ENCODE measurements around the gene BRINP1. TPM values are rescaled to one million over a fixed set of nuclear protein-coding genes. Genes with fewer than 3 reads are reported as not detected.

BRINP1 gene
- total RNA-seq, 4 donors from 2014 or later: not detected

DNA sequence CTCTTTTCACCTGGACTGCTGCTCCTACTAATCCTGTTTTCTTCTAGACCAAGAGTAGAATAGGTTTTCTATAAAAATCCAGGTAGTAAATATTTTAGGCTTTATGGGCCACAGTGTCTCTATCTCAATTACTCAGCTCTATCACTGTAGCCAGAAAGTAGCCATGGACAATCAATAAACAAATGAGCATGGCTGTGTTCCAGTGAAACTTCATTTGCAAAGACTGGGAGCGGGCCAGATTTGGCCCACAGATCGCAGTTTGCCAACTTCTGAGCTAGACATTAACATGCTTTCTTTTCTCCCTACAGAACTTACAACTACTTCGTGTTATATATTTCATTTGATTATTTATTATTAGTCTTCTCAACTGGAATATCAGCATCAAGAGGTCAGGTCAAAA is 30.2 kb downstream of the BRINP1 start:
- Histone ChIP-seq H3K4me1 (no peaks in the 10 kb centered on the region), H3K27ac (no peak overlapping the region), H3K9me3 (no peaks in the 10 kb centered on the region), H3K27me3 (no peaks in the 10 kb centered on the region), H3K36me3 (no peaks in the 10 kb centered on the region), H3K4me3 (no peak overlapping the region)
- no peak for DNase-seq (ENCODE audit: low spot score in 2 of 2)
- TF ChIP-seq, protein P1, sequence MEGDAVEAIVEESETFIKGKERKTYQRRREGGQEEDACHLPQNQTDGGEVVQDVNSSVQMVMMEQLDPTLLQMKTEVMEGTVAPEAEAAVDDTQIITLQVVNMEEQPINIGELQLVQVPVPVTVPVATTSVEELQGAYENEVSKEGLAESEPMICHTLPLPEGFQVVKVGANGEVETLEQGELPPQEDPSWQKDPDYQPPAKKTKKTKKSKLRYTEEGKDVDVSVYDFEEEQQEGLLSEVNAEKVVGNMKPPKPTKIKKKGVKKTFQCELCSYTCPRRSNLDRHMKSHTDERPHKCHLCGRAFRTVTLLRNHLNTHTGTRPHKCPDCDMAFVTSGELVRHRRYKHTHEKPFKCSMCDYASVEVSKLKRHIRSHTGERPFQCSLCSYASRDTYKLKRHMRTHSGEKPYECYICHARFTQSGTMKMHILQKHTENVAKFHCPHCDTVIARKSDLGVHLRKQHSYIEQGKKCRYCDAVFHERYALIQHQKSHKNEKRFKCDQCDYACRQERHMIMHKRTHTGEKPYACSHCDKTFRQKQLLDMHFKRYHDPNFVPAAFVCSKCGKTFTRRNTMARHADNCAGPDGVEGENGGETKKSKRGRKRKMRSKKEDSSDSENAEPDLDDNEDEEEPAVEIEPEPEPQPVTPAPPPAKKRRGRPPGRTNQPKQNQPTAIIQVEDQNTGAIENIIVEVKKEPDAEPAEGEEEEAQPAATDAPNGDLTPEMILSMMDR (IDR thresholded peaks at IDR 0.05): no peak
- TF ChIP-seq EP300 (IDR thresholded peaks at IDR 0.05): no peak
- no peak for TF ChIP-seq POLR2AphosphoS5 (IDR thresholded peaks at IDR 0.05)
- no peak for TF ChIP-seq POLR2A (IDR thresholded peaks at IDR 0.05)
- WGBS: 73% methylated on average over 3 of the region's 3 CpGs

DNA sequence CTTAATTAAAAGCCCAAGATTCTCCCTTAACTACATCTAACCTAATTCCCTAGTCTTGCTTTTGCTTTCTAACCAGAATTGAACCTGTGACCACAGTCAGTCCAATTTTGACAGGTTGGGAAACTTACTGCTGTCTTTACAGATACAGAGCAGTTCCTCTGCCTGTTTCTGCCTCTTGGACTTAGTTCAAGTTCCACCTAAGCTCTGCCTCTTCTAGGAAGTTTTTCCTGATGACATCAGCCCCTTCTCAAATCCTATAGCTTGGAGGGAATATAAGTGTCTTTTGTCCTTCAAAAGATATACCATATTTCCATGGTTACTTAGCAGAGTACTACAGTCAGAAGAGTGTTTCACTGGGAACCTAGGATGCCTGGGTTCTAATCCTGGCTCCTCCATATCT is 31.7 kb downstream of the BRINP1 start:
- Histone ChIP-seq H3K4me3 (no peak overlapping the region), H3K9me3 (no peaks in the 10 kb centered on the region), H3K27me3 (no peaks in the 10 kb centered on the region), H3K36me3 (no peaks in the 10 kb centered on the region), H3K4me1 (no peaks in the 10 kb centered on the region), H3K27ac (no peak overlapping the region)
- no peak for TF ChIP-seq EP300 (IDR thresholded peaks at IDR 0.05)
- no peak for DNase-seq (ENCODE audit: low spot score in 2 of 2)

GRCh38 chr9:119334745-119335144 is 34.5 kb downstream of the BRINP1 start:
- WGBS: 56% methylated on average over 5 of the region's 5 CpGs
- no peaks in the 10 kb centered on the region for H3K36me3 ChIP-seq
- no peak overlapping the region for H3K27ac ChIP-seq
- TF ChIP-seq POLR2A (IDR thresholded peaks at IDR 0.05): no peak
- TF ChIP-seq, protein P1 (IDR thresholded peaks at IDR 0.05): no peak
- TF ChIP-seq EP300 (IDR thresholded peaks at IDR 0.05): no peak
- no peak for TF ChIP-seq POLR2AphosphoS5 (IDR thresholded peaks at IDR 0.05)
- H3K4me1 ChIP-seq: no peaks in the 10 kb centered on the region
- no peaks in the 10 kb centered on the region for H3K27me3 ChIP-seq
- no peak for DNase-seq (ENCODE audit: low spot score in 2 of 2)
- H3K4me3 ChIP-seq: no peak overlapping the region
- no peaks in the 10 kb centered on the region for H3K9me3 ChIP-seq

GRCh38 chr9:119333507-119334229 is 35.6 kb downstream of the BRINP1 start:
- Histone ChIP-seq H3K4me3 (no peak overlapping the region), H3K27me3 (no peaks in the 10 kb centered on the region), H3K36me3 (no peaks in the 10 kb centered on the region), H3K27ac (no peak overlapping the region), H3K4me1 (no peaks in the 10 kb centered on the region), H3K9me3 (no peaks in the 10 kb centered on the region)
- DNase-seq (ENCODE audit: low spot score in 2 of 2): no peak
- WGBS: 71% methylated on average over 4 of the region's 4 CpGs
- TF ChIP-seq, protein P1 (IDR thresholded peaks at IDR 0.05): no peak
- TF ChIP-seq EP300 (IDR thresholded peaks at IDR 0.05) (no peak), POLR2AphosphoS5 (IDR thresholded peaks at IDR 0.05) (no peak), POLR2A (IDR thresholded peaks at IDR 0.05) (no peak)

DNA sequence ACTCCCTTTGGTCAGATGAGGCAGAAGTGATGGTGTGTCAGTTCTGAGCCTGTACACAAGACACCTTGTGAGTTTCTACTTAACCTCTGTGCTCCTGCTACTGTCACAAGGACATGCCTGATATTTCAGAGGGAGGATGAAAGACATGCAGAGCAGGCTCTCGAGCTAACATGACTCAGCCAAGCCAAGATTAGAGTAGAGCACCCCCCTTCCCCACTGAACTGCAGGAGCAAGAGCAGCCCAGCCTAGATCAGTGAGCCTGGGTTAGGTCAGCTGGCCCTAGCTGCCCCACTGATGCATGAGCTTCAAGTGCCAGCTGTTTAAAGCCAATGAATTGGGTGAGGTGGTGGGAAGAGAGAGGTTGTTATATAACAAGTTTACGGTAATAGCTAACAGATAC is 36.7 kb downstream of the BRINP1 start:
- Histone ChIP-seq H3K36me3 (no peaks in the 10 kb centered on the region), H3K9me3 (no peaks in the 10 kb centered on the region), H3K27me3 (no peaks in the 10 kb centered on the region), H3K27ac (no peak overlapping the region), H3K4me3 (no peak overlapping the region), H3K4me1 (no peaks in the 10 kb centered on the region)
- TF ChIP-seq EP300 (IDR thresholded peaks at IDR 0.05) (no peak), POLR2AphosphoS5 (IDR thresholded peaks at IDR 0.05) (no peak)
- TF ChIP-seq, protein P1 (IDR thresholded peaks at IDR 0.05): no peak
- WGBS: 86% methylated on average over 2 of the region's 2 CpGs
- no peak for DNase-seq (ENCODE audit: low spot score in 2 of 2)

DNA sequence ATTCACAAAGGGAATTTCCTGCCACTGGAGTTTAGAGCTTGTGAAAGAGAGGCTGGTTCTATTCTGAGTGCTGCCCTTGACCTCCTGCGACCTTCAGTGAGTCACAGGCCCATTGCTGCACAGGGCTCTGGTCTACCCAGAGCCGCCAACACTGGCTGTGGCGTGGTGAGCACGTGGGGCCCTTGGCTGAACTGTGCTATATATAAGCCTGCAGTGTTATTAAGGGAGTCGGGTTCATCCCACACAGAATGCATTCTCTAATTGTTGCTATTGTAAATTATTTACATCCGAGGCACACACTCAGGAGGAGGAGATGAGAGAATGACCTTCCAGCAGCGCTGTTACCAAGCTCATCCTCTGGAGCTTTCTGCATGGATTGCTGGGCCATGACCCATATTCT is 47.1 kb downstream of the BRINP1 start:
- no peaks in the 10 kb centered on the region for H3K27me3 ChIP-seq

More for the DNA sequence above, 47.1 kb downstream of the BRINP1 start:
- no peak for DNase-seq (ENCODE audit: low spot score in 2 of 2)
- no peaks in the 10 kb centered on the region for H3K9me3 ChIP-seq
- no peaks in the 10 kb centered on the region for H3K4me1 ChIP-seq
- H3K27ac ChIP-seq: no peak overlapping the region
- H3K4me3 ChIP-seq: no peak overlapping the region
- TF ChIP-seq, protein P1 (IDR thresholded peaks at IDR 0.05): no peak
- TF ChIP-seq POLR2AphosphoS5 (IDR thresholded peaks at IDR 0.05): no peak
- TF ChIP-seq EP300 (IDR thresholded peaks at IDR 0.05): no peak
- no peak for TF ChIP-seq POLR2A (IDR thresholded peaks at IDR 0.05)
- WGBS: 75% methylated on average over 6 of the region's 7 CpGs
- no peaks in the 10 kb centered on the region for H3K36me3 ChIP-seq

All from suprapubic skin (tissue), 4 donors.